ENCODE measurements around the gene WASL.
A peak's percentile ranks its signal among the peaks of the same experiment; 100 is the strongest.
"Not testable (repeated sequence)": the region's sequence is repeated elsewhere in the genome, so short reads cannot be mapped to it uniquely, and the experiment has no call there.

Gene WASL

GRCh38 chr7:123637878-123638277, 110.9 kb downstream of the WASL start:
- H4K20me1 ChIP-seq (ENCODE audit: insufficient read depth, low read length), result no peaks in the 10 kb centered on the region

GRCh38 chr7:123637203-123637602, 111.6 kb downstream of the WASL start:
- no peak overlapping the region for H3K4me2 ChIP-seq (ENCODE audit: low read length)
- no peaks in the 10 kb centered on the region for H3K4me1 ChIP-seq (ENCODE audit: insufficient read depth, low read length, severe bottlenecking)
- H3K36me3 ChIP-seq (ENCODE audit: insufficient read depth, low read length), result no peaks in the 10 kb centered on the region
- no peak overlapping the region for H3K4me3 ChIP-seq (ENCODE audit: low read depth, low read length, poor library complexity, severe bottlenecking)
- no peaks in the 10 kb centered on the region for H3K27me3 ChIP-seq (ENCODE audit: insufficient read depth, low read length)
- no peak overlapping the region for H3K27ac ChIP-seq (ENCODE audit: low read depth, low read length, poor library complexity, severe bottlenecking)
- TF ChIP-seq, protein P1, sequence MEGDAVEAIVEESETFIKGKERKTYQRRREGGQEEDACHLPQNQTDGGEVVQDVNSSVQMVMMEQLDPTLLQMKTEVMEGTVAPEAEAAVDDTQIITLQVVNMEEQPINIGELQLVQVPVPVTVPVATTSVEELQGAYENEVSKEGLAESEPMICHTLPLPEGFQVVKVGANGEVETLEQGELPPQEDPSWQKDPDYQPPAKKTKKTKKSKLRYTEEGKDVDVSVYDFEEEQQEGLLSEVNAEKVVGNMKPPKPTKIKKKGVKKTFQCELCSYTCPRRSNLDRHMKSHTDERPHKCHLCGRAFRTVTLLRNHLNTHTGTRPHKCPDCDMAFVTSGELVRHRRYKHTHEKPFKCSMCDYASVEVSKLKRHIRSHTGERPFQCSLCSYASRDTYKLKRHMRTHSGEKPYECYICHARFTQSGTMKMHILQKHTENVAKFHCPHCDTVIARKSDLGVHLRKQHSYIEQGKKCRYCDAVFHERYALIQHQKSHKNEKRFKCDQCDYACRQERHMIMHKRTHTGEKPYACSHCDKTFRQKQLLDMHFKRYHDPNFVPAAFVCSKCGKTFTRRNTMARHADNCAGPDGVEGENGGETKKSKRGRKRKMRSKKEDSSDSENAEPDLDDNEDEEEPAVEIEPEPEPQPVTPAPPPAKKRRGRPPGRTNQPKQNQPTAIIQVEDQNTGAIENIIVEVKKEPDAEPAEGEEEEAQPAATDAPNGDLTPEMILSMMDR (IDR thresholded peaks at IDR 0.05; ENCODE audit: low read length), result no peak; the same call in 1 of the 2 replicates
- TF ChIP-seq EZH2 (IDR thresholded peaks at IDR 0.05; ENCODE audit: borderline replicate concordance, low read length), result no peak
- no peaks in the 10 kb centered on the region for H3F3A ChIP-seq (ENCODE audit: insufficient read depth, low read length)
- H3K9ac ChIP-seq (ENCODE audit: low read length), result no peak overlapping the region
- H4K20me1 ChIP-seq (ENCODE audit: insufficient read depth, low read length), result no peaks in the 10 kb centered on the region
- H2AFZ ChIP-seq (ENCODE audit: low read length), result no peak overlapping the region
- no peaks in the 10 kb centered on the region for H3K79me2 ChIP-seq (ENCODE audit: insufficient read depth, low read length)
- no peaks in the 10 kb centered on the region for H3K9me3 ChIP-seq (ENCODE audit: low read length)
- no peaks in the 10 kb centered on the region for H3K9me2 ChIP-seq (ENCODE audit: low read depth, low read length)

More at GRCh38 chr7:123637878-123638277, 110.9 kb downstream of the WASL start:
- Histone ChIP-seq H3K9me3 (ENCODE audit: low read length) (no peaks in the 10 kb centered on the region), H3K27ac (ENCODE audit: low read depth, low read length, poor library complexity, severe bottlenecking) (no peak overlapping the region), H3K27me3 (ENCODE audit: insufficient read depth, low read length) (no peaks in the 10 kb centered on the region; the same call in 1 of the 2 replicates), H3K4me3 (ENCODE audit: low read depth, low read length, poor library complexity, severe bottlenecking) (no peak overlapping the region), H2AFZ (ENCODE audit: low read length) (no peak overlapping the region), H3K4me1 (ENCODE audit: insufficient read depth, low read length, severe bottlenecking) (no peaks in the 10 kb centered on the region), H3K4me2 (ENCODE audit: low read length) (no peak overlapping the region), H3K9ac (ENCODE audit: low read length) (no peak overlapping the region), H3F3A (ENCODE audit: insufficient read depth, low read length) (no peaks in the 10 kb centered on the region), H3K79me2 (ENCODE audit: insufficient read depth, low read length) (no peaks in the 10 kb centered on the region), H3K9me2 (ENCODE audit: low read depth, low read length) (no peaks in the 10 kb centered on the region), H3K36me3 (ENCODE audit: insufficient read depth, low read length) (no peaks in the 10 kb centered on the region)
- TF ChIP-seq EZH2 (IDR thresholded peaks at IDR 0.05; ENCODE audit: borderline replicate concordance, low read length), result no peak
- TF ChIP-seq, protein P1 (IDR thresholded peaks at IDR 0.05; ENCODE audit: low read length), result no peak

- Histone ChIP-seq H3K9me3 (ENCODE audit: low read length) (no peaks in the 10 kb centered on the region), H3K4me1 (ENCODE audit: insufficient read depth, low read length, severe bottlenecking) (no peaks in the 10 kb centered on the region), H3K27ac (ENCODE audit: low read depth, low read length, poor library complexity, severe bottlenecking) (no peak overlapping the region), H3K4me2 (ENCODE audit: low read length) (no peak overlapping the region), H3K36me3 (ENCODE audit: insufficient read depth, low read length) (no peaks in the 10 kb centered on the region), H4K20me1 (ENCODE audit: insufficient read depth, low read length) (no peaks in the 10 kb centered on the region), H3F3A (ENCODE audit: insufficient read depth, low read length) (no peaks in the 10 kb centered on the region), H3K9ac (ENCODE audit: low read length) (no peak overlapping the region), H2AFZ (ENCODE audit: low read length) (no peak overlapping the region), H3K9me2 (ENCODE audit: low read depth, low read length) (no peaks in the 10 kb centered on the region), H3K4me3 (ENCODE audit: low read depth, low read length, poor library complexity, severe bottlenecking) (no peak overlapping the region), H3K27me3 (ENCODE audit: insufficient read depth, low read length) (no peaks in the 10 kb centered on the region), H3K79me2 (ENCODE audit: insufficient read depth, low read length) (no peaks in the 10 kb centered on the region)
- TF ChIP-seq EZH2 (IDR thresholded peaks at IDR 0.05; ENCODE audit: borderline replicate concordance, low read length), result no peak
- TF ChIP-seq, protein P1 (IDR thresholded peaks at IDR 0.05; ENCODE audit: low read length), result peak; percentile 67
Observed at GRCh38 chr7:123635551-123636359, 113.0 kb downstream of the WASL start.

DNA sequence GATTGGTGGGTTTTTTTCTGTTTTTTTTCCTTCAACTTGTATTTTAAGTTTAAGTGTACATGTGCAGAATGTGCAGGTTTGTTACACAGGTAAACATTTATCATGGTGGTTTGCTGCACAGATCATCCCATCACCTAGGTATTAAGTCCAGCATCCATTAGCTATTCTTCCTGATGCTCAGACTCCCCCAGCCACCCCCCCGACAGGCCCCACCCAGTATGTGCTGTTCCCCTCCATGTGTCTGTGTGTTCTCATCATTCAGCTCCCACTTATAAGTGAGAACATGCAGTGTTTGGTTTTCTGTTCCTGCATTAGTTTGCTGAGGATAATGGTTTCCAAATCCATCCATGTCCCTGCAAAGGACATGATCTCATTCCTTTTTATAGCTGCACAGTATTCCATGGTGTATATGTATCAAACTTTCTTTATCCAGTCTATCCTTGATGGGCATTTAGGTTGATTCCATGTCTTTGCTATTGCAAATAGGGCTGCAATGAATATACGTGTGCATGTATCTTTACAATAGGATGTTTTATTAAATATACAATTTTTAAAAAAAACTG, 114.7 kb downstream of the WASL start:
- not testable (repeated sequence) for H3K4me3 ChIP-seq (ENCODE audit: low read depth, low read length, poor library complexity, severe bottlenecking); H3F3A ChIP-seq (ENCODE audit: insufficient read depth, low read length)

More for the DNA sequence above, 114.7 kb downstream of the WASL start:
- not testable (repeated sequence) for H3K9me2 ChIP-seq (ENCODE audit: low read depth, low read length); H3K79me2 ChIP-seq (ENCODE audit: insufficient read depth, low read length); H4K20me1 ChIP-seq (ENCODE audit: insufficient read depth, low read length); H3K27ac ChIP-seq (ENCODE audit: low read depth, low read length, poor library complexity, severe bottlenecking); H3K36me3 ChIP-seq (ENCODE audit: insufficient read depth, low read length); H3K27me3 ChIP-seq (ENCODE audit: insufficient read depth, low read length); H2AFZ ChIP-seq (ENCODE audit: low read length); H3K9ac ChIP-seq (ENCODE audit: low read length); H3K4me2 ChIP-seq (ENCODE audit: low read length); H3K4me1 ChIP-seq (ENCODE audit: insufficient read depth, low read length, severe bottlenecking); H3K9me3 ChIP-seq (ENCODE audit: low read length)
